ELF-1 (cell line): Measurements from ENCODE around the gene PIK3C2G.

Experiments used
- DNase-seq: peaks from one replicate; pipeline ENCODE4 v3.0.0-alpha.2; 2016; ENCODE audit warnings: low read depth, low spot score

The PIK3C2G gene

DNA sequence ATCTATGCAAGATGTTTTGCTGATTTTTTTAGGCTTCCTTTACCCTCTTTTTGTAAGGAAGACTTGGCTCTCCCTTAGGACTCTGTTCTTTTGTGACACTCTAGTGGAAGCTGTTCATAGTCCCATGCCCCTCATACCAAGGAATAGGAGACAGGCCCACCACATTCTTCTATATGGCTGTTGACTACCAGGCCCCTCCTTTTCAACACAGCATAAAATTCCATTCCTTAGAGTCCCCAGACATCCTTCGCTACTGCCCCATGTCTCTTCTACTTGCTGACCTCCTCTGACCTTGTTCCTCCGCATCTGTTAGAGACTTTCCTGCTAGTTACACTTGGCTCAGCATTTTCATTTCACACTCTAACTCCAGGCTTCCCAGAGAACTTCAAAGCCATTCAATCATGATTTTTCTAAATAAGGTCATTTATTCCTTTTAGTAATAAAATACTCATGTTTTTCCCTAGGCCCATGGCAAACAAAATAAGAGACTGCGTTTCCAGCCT is 9.7 kb downstream of the PIK3C2G start:
- DNase-seq = peak; percentile 10

DNA sequence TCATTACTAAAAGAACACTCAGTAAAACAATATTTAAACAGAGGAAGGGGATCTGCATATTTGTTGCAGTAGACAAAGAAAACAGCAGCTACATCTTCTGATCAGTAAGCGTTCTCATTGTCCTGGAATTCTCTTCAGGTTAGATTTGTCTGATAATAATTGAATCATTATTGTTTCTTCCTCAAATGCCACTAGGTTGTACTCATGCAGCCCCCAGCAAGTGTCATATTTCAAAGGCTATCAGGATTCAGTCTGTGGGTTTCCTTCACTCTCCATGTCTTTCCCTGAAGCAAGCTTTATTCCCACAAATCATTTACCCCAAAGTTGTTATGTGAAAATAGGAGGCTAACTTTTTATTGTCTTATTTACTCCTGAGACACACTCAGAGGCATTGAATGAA is 14.7 kb downstream of the PIK3C2G start:
- DNase-seq = no peak

DNA sequence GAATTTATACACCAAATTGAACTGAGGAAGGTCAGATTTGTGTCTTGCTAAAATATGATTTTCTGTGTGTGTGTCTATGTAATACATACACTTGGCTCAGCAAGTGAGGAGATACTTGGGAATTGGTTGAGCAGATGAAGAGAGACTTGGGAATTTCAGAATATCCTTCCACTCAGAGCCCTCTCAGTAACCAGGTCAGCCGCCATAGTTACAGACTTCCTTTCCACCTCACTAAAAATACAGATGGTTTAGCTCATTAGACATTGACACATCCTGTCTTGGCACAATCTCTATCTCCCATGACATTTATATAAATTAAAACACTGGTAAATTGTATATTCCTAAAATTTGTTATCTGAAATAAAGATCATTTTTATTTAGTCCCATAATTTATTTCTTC is 15.9 kb downstream of the PIK3C2G start:
- no peak for DNase-seq

DNA sequence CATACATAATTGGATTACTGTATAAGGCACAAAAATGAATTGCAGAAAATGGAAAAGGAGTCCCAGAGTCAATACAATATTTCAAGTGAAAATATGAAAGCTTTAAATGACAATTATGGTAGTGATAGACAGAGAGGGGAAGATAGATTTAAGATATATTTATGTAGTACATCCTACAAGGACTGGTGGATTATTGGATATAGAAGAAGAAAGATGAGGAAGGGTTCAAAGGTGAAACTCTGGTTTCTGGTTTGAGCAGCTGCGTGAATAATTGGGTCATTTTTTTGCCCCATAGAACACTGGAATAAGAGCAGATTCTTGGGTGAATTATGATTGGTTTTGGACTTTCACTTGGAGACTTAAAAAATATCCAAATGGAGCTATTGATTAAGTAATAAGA is 19.4 kb downstream of the PIK3C2G start:
- DNase-seq = no peak

DNA sequence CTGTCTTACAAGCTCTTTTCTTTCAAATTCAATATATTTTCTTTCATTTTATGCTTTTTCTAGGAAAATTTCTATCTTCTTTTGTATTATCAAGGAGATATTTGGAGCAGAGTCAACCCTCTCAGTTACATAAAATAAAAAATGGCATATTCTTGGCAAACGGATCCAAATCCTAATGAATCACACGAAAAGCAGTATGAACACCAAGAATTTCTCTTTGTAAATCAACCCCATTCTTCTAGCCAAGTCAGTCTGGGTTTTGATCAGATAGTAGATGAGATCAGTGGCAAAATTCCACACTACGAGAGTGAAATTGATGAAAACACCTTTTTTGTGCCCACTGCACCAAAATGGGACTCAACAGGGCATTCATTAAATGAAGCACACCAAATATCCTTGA is 20.6 kb downstream of the PIK3C2G start:
- no peak for DNase-seq

DNA sequence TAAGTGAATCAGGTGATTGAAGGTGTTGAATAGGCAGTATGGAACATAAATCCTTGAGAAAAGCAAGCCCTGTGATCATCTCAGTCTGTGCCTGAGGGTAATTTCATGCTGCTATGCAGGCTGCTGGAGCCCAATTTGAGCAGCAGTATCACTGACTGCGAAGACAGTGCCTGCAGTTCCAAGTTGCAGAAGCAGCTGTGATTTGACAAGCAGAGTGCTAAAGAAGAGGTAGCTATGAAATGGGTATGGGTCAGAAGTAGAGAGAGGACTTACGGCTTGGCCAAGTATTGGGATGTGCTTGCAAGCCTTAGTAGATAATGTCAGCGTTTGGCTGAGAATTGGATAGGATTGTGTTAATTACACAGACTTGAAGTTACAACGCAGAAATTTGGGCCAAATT is 22.5 kb downstream of the PIK3C2G start:
- peak; percentile 55 for DNase-seq

DNA sequence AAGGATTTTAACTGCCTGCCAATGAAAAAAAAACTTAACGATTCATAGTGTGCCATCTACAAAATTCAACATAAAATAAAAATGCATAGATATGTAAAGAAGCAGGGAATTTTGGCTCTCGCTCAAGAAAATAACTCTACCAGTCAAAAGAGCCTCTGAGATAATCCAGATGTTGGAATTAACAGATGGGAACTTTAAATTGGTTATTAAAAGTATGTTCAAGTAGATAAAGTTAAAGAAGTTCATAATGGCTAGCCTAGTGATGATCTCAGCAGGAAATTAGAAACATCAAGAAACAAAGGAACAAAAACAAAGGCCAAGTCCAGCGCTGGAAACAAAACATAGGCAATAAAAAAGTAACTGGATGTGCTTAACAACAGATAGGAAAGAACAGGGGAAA is 23.1 kb downstream of the PIK3C2G start:
- DNase-seq = no peak

DNA sequence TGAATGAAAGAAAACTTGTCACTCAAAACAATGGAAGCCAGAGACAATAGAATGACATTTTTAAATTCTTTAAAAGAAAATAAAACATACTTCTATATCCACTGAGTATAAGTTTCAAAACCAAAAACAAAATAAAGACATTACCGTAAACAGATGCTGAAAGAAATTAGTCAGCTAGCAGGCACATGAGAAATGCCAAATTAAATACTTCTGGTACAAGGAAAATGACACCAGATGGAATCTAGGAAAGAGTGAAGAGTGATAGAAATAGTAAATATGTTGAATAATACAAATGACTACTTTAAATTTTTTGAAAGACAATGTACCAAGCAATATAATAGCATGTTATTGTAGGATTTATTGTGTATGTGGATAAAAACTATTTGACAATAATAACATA is 23.8 kb downstream of the PIK3C2G start:
- DNase-seq = no peak

DNA sequence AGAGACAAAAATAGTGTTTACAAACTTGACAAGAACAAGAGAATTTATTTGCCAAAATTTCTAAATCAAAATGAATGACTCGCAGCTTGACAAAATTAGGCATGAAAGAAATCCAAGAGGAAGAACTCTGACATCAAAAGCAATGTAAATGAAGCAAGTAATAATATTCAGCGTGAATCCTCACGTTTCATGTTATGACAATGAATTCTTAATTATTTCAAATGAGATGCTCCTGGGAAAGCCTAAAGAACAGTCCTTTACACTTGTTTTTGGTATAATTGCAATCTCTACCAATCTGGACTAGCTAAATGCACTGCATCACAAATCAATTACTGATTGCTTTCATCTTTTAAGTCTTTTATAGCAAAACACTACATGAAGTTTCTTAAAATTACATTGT is 29.1 kb downstream of the PIK3C2G start:
- no peak for DNase-seq

DNA sequence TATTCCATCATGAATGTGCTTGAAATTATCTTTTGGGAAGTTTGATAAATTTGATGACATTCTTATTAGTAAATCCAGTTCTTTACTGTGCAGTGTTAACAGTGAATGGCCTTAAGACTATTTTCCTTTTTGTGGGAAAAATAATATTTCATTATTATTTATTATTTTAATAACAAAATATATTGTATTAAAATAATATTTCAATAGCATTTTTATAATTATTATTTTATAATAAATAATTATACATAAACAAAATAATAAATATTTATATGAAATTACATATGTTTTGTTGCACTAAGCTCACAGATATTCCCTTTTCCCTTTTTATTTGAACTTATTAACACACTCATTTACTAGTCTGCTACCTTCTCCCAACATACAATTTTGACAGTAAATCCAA is 33.6 kb downstream of the PIK3C2G start:
- DNase-seq = no peak

DNA sequence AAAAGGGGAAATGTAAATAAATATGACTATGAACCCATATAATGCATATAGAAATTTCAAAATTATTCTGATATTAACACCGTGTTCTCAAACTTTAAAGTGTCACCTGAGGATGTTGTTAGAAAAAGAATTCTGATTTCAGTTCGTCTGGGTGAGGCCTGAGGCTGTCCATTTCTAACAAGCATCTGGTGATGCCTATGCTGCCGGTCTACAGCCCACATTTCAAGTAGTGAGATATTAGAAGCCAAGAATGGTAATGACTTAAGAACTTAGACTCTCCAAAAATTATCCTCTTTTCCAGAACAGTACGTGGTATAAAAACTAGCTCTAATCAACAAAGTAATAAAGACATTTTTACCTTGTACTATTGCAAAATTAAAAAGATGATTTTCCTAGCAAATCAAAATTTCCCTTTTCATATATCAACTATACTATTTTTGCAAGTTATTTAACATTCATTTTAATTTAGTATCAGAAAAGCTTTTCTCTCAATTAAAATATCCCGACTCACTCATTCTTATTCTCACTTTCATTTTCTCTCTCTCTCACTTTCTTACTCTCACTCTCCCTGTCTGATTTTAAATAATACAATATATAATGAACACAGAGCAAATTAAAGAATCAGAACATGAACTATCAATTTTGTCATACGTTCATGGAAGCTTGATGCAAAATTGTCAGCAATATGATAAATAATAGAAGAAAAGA is 35.0 kb downstream of the PIK3C2G start:
- no peak for DNase-seq

DNA sequence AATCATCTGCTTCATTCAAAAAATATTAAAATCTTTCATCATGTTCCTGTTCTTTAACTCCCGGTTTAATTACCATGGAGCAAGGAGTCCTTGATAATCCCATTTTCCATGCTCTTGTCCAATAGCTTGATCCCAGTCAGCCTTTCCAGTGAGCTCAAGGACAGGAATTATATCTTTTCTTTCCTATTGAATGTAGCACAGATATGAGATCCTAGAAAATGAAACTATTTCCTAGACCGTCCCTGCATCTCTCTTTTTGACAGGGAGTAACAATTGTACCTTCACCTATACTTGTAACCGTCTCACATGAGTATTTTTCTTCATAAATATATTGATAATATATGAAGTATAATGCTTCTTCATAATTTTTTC is 35.6 kb downstream of the PIK3C2G start:
- DNase-seq = no peak

DNA sequence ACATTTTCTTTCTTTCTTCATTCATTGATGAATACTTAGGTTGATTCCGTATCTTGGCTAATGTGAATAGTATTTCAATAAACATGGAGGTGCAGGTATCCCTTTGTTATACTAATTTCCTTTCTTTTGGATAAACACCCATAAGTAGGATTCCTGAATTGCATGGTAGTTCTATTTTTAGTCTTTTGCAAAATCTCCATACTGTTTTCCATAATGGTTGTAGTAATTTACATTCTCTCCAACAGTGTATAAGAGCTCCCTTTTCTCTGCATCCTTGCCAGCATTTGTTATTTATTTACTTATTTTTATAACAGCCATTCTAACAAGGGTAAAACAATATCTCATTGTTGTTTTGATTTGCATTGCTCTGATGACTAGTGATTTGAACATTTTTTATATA is 36.6 kb downstream of the PIK3C2G start:
- no peak for DNase-seq

DNA sequence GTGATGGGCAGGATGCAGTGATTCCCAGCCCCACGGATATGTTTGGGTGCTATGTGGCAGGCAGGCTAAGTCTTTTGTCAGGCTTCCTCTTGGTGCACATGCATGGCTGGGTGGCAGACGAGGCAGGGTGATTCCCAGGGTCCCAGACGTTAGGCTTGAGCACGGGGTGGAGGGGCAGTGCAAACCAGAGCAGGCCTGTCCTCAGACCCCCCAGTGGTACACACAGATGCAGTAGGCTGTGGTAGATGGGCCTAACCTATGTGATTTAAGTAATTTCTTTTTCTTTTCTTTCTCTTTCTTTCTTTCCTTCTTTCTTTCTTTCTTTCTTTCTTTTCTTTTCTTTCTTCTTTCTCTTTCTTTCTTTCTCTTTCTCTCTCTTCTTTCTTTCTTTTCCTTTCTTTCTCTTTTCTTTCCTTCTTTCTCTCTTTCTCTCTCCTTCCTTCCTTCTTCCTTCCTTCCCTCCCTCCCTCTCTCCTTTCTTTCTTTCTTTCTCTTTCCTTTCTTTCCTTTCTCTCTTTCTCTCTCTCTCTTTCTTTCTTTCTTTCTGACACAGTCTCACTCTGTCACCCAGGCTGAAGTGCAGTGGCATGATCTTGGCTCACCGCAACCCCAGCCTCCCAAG is 41.6 kb downstream of the PIK3C2G start:
- no peak for DNase-seq

DNA sequence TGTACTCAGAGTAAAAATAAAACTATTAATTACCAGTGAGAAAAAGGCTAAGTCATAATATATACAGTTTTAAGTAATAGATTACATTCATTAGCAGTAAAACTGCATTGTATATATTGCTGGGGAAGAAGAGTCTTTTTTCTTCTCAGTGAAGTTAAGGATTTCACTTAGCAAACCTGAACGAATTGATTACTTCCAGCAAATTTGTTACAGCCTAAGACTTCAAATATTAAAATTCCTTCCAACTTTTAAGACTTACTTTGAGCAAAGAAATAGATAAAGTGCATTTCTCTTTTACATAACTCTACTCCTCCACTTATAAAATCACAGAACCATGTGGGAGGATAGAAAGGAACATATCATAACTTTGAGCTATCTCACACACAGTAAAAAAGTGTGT is 43.3 kb downstream of the PIK3C2G start:
- no peak for DNase-seq

DNA sequence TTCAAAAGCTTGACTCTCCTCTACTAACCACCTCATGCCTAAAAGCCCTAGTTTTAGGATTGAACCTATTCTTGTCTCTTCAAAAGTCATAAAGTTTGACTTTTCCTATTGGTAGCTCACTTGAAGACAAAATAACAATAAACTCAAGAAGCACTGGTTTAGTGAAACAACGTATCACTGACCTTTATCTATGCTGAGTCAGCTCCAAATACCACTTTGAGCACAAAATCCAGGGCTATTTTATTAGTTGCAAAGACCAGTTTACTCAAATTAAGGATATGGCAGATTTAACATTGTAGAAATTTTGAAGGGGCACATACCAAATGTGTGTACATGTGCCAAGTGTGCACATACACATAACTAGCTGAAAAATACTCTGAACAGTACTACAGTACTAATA is 45.0 kb downstream of the PIK3C2G start:
- DNase-seq = no peak

DNA sequence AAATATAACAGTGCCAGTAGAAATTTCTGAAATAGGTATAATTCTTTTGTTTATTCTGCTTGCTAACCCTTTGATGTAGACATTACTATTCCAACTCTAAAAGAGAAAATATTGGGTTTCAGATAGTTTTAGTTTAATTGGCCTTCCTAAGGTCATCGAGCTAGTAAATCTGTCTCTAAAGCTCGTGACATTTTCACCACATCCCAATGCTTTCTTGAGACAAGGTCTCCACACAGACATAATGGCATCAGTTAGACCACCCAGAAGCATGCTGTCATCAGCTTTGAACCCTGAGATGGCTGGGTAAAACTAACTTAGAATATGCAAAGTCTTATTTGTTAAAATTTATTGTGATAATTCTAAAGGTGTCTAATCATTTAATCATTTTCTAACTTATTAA is 52.0 kb downstream of the PIK3C2G start:
- DNase-seq = no peak

DNA sequence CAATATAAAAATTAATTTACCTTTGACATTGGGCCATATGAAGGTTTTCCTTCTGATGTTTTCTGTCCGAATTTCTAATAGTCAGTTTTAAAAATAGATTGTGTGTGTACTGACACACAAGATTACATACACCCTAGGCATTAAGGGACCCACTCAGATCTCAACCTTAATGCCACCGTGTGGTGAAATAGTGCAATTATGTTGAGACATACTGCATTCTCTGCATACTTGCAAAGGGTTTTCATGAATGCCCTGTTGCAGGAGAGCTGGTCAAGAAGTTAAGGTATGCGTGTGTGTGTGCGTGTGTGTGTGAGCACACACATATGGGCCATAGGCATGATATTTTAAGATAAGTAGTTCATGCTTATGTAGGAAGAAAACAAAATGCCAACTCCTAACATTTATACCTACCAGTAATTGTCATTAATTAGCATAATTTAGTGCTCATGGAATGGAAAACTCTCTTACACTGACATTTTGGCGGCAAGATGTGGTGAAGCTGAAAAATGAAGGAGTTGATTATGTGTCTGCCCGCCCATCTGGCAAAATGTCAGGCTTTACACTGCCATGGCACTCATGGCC is 58.8 kb downstream of the PIK3C2G start:
- peak; percentile 32 for DNase-seq

DNA sequence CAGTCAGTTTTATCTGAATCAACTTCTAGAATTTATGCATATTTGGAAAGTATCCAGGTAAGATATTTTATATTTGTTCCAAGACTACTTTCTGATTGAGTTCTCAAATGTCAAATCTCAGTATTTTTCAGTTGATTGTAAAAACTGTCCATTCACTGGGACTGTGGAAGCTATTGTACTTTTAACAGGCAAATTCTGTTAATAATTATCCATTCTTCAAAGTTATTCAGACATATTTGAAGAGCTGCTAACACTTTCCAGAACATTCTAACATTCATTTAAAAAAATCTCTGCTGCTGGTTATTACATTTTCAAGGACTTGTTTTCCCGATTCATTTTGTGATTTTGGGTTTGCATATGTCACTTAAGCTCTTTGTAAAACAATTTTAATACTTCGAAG is 59.7 kb downstream of the PIK3C2G start:
- no peak for DNase-seq

DNA sequence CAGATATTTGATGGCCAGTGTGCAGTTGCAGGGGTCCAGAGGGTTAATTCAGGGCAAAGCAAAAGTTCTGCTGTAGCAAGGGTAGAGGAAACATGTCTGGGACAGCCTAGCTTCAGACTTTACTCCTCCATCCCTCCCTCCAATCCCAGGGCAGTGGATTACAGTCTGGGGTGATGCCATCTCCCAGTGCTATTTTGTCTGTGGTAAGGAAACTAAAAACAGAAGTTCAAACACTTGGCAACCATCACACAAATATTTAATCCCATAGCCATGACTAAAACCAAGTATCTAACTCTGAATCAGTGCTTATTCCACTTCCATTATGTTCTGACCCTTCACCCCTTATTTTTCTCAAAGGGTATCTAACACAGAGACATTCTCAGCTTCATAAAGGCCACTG is 61.8 kb downstream of the PIK3C2G start:
- no peak for DNase-seq

DNA sequence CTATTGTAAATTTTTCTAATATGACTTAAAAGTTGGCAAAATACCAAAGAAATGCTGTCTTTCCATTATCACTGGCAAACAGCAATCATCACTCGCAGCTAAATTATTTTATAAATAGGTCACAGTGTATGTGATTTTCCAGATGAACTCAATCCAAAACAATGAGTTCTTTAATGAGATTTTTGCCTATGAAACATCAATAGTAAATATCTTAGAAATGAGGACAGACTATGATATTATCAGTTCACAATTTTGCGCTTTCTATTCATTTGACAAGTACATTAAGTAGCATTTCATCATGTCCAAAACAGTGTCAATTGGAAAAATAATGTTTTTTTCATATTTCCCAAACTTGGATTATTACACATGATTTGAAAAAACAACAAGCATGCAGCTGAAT is 65.7 kb downstream of the PIK3C2G start:
- no peak for DNase-seq

DNA sequence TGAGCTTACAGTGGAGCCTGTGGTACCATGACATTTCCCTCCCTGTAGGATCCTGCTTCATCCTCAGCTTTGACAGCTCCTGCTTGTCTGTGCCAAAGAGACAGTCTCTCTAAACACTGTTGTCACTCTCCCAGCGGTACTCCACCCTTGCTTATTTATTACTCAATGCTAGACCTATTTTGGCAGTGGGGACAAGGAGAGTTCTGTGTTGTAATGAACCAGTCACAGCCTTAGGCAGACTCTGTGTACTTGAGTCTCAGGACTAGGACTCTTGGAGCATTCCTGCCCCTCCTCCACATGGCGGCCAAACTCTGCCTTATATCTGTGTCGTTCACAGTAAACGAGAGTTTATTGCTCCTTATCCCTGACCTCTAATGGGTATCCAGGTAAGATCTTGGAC is 70.9 kb downstream of the PIK3C2G start:
- no peak for DNase-seq

DNA sequence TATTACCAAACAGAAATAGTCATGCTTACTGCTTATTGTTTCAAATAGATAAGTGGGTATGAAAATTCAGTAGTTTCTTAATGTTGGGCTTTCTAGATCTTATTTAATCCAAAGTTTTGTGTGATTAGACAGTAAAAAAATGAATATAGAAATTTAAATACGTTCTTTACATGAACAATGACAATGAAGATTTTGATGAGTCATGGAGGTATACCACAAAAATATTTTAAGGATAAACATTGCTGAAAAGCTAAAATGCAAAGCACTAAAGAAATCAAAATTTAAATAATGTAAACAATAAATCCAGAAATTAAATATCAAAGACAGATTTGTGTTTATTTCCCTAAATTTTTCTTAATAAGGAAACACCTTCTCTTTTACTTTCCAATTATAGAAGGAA is 78.3 kb downstream of the PIK3C2G start:
- DNase-seq = no peak
